ENCODE results near the gene UBE2K.
"Not testable (repeated sequence)": the region's sequence is repeated elsewhere in the genome, so short reads cannot be mapped to it uniquely, and the experiment has no call there.

UBE2K gene

DNA sequence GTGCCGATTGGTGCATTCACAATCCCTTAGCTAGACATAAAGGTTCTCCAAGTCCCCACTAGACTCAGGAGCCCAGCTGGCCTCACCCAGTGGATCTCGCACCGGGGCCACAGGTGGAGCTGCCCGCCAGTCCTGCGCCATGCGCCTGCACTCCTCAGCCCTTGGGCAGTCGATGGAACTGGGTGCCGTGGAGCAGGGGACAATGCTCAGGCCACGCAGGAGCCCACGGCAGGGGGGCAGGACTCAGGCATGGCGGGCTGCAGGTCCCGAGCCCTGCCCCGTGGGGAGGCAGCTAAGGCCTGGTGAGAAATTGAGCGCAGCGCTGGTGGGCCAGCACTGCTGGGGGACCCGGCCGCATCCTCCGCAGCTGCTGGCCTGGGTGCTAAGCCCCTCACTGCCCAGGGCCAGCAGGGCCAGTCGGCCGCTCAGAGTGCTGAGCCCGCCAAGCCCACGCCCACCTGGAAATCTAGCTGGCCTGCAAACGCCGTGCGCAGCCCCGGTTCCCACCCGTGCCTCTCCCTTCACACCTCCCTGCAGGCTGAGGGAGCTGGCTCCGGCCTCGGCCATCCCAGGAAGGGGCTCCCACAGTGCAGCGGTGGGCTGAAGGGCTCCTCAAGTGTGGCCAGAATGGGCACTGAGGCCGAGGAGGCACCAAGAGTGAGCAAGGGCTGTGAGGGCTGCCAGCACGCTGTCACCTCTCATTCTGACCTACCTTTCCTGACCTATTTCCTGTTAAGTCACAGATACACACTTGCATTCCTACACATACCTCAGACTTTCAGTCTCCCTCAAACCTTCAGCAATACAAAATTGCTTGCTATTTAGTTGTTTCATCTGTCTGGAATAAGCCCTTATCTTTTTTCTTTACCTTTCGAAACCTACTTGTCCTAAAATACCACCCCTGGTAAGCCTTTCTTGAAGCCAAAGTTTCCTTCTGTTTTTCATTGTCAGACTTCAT is 20.7 kb downstream of the UBE2K start:
- no peak overlapping the region for H3K27ac ChIP-seq
- H3K4me3 ChIP-seq: no peak overlapping the region

DNA sequence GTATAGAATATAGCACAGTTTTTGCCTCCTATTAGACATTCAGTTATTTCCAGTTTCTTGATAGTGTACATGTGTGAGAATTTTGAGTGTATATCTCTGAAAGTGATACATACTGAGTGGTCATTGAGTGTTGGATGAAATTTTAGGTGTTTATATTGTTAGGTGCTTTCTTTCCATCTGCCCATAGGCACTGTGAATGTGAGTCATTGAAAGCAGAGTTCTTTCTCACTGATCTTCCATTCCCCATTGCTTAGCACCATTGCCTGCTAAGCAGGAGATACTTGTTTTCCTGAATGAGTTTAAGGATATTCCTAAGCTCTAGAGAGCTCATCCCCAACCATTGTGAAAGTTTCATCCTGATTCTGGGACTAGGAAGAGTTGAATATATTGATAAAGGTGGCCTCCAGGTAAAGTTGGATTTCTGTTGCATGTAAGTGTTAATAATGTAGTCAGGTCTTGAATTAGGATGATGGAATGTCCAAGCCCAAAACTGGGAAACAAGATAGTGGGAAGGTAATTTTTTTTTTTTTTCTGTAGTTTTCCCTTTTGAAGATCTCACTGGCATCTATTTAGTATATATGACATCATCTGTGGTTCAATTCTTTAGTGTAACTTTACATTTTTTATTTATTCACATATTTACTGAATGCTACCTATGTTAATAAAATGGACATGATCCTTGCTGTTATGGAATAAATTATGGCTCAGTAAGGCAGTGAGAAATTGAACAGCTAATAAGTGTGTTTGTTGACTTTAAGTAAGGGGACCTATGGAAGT is 22.1 kb downstream of the UBE2K start:
- H3K27ac ChIP-seq: no peak overlapping the region
- H3K4me3 ChIP-seq: no peak overlapping the region

- not testable (repeated sequence) for H3K4me3 ChIP-seq, H3K27ac ChIP-seq
These were observed 23.3 kb downstream of the UBE2K start for GRCh38 chr4:39721273-39721672.

DNA sequence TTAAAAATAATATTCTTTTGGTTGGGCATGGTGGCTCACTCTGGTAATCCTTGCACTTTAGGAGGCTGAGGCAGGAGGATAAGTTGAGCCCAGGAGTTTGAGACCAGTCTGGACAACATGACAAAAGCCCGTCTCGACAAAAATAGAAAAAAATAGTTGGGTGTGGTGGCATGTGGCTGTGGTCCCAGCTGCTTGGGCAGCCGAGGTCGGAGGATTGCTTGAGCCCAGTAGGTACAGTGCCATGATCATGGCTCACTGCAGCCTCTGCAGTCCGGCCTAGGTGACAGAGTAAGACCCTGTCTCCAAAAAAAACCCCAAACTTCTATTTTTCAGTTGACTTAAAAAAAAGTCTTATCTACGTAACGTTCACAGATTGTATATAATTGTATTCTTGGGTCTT is 23.9 kb downstream of the UBE2K start:
- Histone ChIP-seq H3K4me3 (no peak overlapping the region), H3K27ac (no peak overlapping the region)

- no peak overlapping the region for H3K4me3 ChIP-seq
- no peak overlapping the region for H3K27ac ChIP-seq
These were observed 31.6 kb downstream of the UBE2K start for GRCh38 chr4:39729557-39729956.

DNA sequence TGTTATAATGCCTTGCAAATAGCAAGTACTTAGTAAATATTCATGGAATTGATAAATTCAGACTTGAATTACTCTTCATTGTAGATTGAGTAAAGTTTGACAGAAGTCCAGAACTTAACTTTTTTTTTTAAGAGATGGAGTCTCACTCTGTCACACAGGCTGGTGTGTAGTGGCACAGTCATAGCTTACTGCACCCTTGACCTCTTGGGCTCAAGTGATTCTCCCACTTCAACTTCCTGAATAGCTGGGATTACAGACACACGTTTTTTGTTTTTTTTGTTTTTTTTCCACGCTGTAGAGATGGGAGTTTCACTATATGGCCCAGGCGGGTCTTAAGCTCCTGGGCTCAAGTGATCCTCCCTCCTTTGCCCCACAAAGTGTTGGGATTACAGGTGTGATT is 32.1 kb downstream of the UBE2K start:
- peak overlapping the region in 1 of 21 experiments; percentile 19 for H3K27ac ChIP-seq
- H3K4me3 ChIP-seq: no peak overlapping the region

DNA sequence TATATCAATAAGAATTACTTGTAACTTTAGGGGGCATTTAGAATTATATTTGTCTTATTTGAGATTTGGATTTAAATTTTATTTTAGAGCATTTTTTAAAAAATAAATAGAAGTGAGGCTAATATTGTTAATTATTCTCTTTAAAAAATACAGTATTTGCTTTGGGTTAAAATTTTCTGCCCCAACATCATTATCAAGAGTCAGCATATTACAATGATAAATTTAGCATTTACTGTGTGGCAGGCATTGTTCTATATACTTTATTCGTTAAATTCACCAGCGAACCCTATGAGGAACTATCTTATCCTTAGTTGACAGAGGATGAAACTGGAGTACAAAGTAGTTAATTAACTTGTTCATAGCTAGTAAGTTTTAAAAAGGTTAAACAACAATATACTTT is 34.0 kb downstream of the UBE2K start:
- Histone ChIP-seq H3K4me3 (no peak overlapping the region), H3K27ac (no peak overlapping the region)

GRCh38 chr4:39732728-39733127 is 34.8 kb downstream of the UBE2K start:
- no peak overlapping the region for H3K4me3 ChIP-seq
- H3K27ac ChIP-seq: no peak overlapping the region

GRCh38 chr4:39739591-39739990 is 41.7 kb downstream of the UBE2K start:
- not testable (repeated sequence) for H3K27ac ChIP-seq, H3K4me3 ChIP-seq

DNA sequence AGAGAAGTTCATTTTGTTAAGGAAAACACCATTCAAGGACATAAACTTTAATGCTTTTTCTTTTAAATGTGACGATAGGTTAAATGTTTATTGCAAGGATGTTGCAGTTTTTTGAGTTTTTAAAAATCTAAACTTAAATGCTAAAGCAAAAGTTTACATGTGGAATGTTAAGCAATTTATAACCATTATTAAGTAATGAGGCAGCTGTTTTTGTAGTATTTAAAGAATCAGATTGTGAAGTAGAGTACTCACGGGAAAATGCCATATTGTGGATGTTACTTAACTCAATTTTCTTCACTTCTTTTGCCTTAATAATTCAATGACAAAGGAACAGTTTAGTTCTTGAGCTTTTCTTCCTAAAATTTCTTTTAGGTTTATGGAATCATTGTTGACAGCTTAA is 43.5 kb downstream of the UBE2K start:
- Histone ChIP-seq H3K27ac (no peak overlapping the region), H3K4me3 (no peak overlapping the region)

- H3K27ac ChIP-seq: no peak overlapping the region
- H3K4me3 ChIP-seq: no peak overlapping the region
These were observed 48.0 kb downstream of the UBE2K start for GRCh38 chr4:39745920-39746319.

DNA sequence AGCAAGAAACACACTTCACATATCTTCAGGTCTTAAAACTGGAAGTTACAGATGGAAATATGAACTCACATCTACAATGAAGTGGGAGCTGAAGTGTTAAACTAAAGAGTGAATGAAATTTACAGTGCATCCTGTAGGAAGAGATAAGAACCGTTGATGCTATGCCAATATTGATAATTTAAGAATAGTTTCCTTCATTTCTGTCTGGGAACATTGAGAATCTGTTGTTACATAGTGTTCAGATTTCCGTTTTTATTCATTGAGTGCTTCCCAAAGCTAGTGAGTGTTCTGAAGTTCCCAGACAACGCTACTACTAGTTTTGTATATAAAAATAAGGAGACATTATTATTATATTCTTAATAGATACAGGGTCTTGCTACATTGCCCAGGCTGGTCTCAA is 52.3 kb downstream of the UBE2K start:
- no peak overlapping the region for H3K27ac ChIP-seq
- H3K4me3 ChIP-seq: no peak overlapping the region

DNA sequence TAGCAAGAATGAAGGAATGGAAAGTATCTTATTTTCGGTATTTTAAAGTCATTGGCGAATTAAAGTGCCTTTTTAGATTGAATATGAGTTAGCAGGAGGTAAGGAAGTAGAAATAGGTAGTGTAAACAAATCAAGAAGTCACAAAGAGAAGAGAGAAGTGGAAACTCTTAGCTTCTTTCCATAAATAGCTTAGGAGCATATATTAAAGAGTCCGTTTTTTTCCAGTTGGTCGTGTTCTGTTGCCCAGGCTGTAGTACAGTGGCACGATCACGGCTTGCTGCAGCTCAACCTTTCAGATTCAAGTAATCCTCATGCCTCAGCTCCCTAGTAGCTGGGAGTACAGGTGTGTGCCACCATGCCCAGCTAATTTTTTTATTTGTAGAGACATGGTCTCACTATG is 56.4 kb downstream of the UBE2K start:
- peak overlapping the region in 1 of 21 experiments; percentile 32 for H3K27ac ChIP-seq
- no peak overlapping the region for H3K4me3 ChIP-seq

- no peak overlapping the region for H3K4me3 ChIP-seq
- no peak overlapping the region for H3K27ac ChIP-seq
These were observed 58.2 kb downstream of the UBE2K start for GRCh38 chr4:39756159-39756558.

- H3K4me3 ChIP-seq: no peak overlapping the region
- H3K27ac ChIP-seq: no peak overlapping the region
These were observed 60.2 kb downstream of the UBE2K start for GRCh38 chr4:39758176-39758575.

DNA sequence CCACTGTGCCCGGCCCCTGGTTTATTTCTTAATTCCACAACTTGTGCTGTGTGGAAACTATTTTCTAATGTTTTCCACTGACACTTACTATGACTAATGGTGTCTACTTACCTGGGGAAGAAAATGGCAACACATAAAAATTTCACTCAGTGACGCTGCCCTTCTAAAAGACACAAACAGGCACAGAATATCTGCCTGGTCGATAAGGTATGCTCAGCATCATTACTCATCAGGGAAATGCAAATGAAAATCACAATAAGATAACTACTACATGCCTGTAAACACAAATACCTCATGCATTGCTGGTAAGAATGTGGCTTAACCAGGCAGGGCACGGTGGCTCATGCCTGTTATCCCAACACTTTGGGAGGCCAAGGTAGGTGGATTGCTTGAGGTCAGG is 61.6 kb downstream of the UBE2K start:
- Histone ChIP-seq H3K4me3 (no peak overlapping the region), H3K27ac (no peak overlapping the region)

DNA sequence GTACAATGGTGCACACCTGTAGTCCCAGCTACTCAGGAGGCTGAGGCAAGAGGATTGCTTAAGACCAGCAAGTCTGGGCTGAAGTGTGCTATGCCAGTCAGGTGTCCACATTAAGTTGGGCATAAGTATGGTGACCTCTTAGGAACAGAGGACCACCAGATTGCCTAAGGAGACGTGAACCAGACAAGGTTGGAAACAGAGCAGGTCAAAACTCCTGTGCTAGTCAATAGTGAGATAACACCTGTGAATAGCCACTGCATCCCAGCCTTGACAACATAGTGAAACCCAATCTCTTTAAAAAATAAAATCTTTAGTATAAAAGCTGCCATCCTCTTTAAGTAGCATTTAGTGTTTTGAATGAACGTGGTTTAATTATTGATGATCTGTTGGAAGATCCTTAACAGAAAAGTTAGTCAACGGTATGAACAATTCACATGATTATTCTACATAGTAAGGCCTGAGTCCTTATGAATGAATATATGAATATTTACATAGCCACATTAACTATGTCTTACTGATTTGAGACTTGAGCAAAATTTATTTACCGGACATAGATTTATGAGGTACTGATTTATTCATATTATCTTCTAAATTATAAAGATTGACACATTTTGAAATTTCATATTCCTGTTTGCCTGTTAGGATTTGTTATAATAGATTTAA is 63.2 kb downstream of the UBE2K start:
- no peak overlapping the region for H3K4me3 ChIP-seq
- H3K27ac ChIP-seq: no peak overlapping the region

- H3K27ac ChIP-seq: no peak overlapping the region
These were observed 66.0 kb downstream of the UBE2K start for GRCh38 chr4:39763714-39764572.

DNA sequence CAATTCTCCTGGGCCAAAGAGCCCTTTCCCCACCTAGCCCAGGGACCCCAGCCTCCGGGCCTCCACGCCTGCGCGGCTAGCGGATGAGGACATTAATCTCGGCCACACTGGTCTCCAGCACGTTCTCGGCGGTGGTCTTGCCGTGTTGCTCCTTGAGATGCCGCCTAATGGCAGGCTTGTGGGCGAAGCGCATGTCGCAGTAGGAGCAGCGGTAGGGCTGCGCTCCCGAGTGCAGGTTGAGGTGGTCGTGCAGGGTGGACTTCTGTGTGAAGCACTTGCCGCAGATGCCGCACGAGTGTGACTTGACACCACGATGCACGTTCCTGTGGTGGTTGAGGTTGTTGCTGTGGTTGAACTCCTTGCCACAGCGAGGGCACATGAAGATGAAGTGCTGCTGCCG is 72.1 kb downstream of the UBE2K start:
- H3K27ac ChIP-seq: no peak overlapping the region
- H3K4me3 ChIP-seq: no peak overlapping the region

More at GRCh38 chr4:39763714-39764572, 66.0 kb downstream of the UBE2K start:
- no peak overlapping the region for H3K4me3 ChIP-seq

GRCh38 chr4:39770471-39770870 is 72.5 kb downstream of the UBE2K start:
- no peak overlapping the region for H3K4me3 ChIP-seq
- H3K27ac ChIP-seq: no peak overlapping the region

All from skin epidermis (tissue), 12 donors.